ENCODE data around the gene HLA-E.
"Not testable (repeated sequence)": the region's sequence is repeated elsewhere in the genome, so short reads cannot be mapped to it uniquely, and the experiment has no call there.

DNA sequence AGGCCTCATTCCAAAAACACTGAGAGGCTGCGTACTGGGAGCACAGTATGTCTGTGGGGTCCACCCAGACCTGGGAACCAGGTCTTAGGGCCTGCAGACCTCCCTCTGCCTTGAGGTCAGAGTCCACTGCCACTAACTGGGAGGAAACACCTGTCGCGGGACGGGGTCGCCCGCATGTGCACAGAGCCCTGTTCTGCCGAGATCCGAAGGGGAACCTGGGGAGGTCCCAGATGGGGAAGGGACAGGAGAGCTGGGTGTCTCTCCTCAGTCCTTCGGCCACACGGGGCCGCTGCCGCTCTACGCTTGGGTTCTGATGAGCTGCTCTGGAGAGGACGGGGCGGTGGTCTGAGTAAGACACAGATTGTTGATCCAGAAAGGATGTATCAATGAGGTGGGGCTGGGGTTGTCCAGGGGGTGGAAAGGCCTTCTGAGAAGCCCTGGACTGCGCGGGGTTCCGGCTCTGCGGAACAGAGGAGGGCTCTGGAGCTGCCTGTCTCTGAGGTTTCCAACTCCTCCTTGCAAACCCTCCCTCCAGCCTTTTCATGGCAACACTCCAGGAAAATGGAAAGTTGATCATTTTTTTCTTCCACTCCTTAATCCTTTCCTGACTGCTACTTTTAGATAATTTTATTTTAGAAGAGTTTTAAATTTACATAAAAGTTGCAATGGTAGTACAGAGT lies 7.2 kb upstream of the HLA-E start:
- not testable (repeated sequence) for TF ChIP-seq POLR2A (IDR thresholded peaks at IDR 0.05)
- TF ChIP-seq, protein P1, sequence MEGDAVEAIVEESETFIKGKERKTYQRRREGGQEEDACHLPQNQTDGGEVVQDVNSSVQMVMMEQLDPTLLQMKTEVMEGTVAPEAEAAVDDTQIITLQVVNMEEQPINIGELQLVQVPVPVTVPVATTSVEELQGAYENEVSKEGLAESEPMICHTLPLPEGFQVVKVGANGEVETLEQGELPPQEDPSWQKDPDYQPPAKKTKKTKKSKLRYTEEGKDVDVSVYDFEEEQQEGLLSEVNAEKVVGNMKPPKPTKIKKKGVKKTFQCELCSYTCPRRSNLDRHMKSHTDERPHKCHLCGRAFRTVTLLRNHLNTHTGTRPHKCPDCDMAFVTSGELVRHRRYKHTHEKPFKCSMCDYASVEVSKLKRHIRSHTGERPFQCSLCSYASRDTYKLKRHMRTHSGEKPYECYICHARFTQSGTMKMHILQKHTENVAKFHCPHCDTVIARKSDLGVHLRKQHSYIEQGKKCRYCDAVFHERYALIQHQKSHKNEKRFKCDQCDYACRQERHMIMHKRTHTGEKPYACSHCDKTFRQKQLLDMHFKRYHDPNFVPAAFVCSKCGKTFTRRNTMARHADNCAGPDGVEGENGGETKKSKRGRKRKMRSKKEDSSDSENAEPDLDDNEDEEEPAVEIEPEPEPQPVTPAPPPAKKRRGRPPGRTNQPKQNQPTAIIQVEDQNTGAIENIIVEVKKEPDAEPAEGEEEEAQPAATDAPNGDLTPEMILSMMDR (IDR thresholded peaks at IDR 0.05): peak in 2 of 3 donors; percentile 67 to 74

All from breast epithelium (tissue), 3 donors.